Measurements from ENCODE around the gene KRT9. TPM values are rescaled to one million over a fixed set of nuclear protein-coding genes. Genes with fewer than 3 reads are reported as not detected.
"Not testable (repeated sequence)": the region's sequence is repeated elsewhere in the genome, so short reads cannot be mapped to it uniquely, and the experiment has no call there.

KRT9 gene
- total and polyA plus RNA-seq, 10 of the 15 experiments (the other 5 are each of a cell fraction or from before 2014, with no cell fraction given): not detected

- TF ChIP-seq ZBTB33 (IDR thresholded peaks at IDR 0.05): no peak
- no peak for TF ChIP-seq RAD51 (IDR thresholded peaks at IDR 0.05)
- no peak for TF ChIP-seq HSF1 (IDR thresholded peaks at IDR 0.05; ENCODE audit: low read depth, low read length)
These were observed 15.1 kb upstream of the KRT9 start, which contains the start of gene KRT14 (continued) for GRCh38 chr17:41586863-41587495.

GRCh38 chr17:41585301-41586056, 13.6 kb upstream of the KRT9 start:
- H3K4me1 ChIP-seq (ENCODE audit: control insufficient read depth, insufficient read depth, low read length): no peaks in the 10 kb centered on the region
- ChIA-PET POLR2A (no interaction called here), CTCF (interaction anchor here (0.7 to 1.0 kb wide), 3 partner anchors 63 to 133 kb away, joined by 3 read pairs; no protein-coding TSS in a partner anchor), RAD21 (ENCODE audit: unreplicated experiment) (no interaction called here), SMC1A (ENCODE audit: uncharacterized antibody, unreplicated experiment) (no interaction called here)
- no peak overlapping the region for H3K27ac ChIP-seq (ENCODE audit: control insufficient read depth, insufficient read depth)
- no TSS peak for BruUV-seq (replicated peaks)
- DNase-seq (ENCODE audit: low read depth, low spot score) (no peak), ATAC-seq (no peak), FAIRE-seq (no peak)
- H2AFZ ChIP-seq (ENCODE audit: control insufficient read depth, low read depth, low read length): no peak overlapping the region
- H3K27me3 ChIP-seq (replicated peaks in 1 of 2; ENCODE audit: control insufficient read depth in 2 of 2, insufficient read depth in 2 of 2, low read length in 1 of 2): peaks cover 0 to 2% of the 10 kb centered on the region in 2 experiments; a peak in 2 of 4 replicates
- intact Hi-C loops (cut with micrococcal nuclease; ENCODE audit: unreplicated experiment): no loop called here
- H3K9ac ChIP-seq (ENCODE audit: control insufficient read depth, insufficient read depth, low read length): no peak overlapping the region
- no peaks in the 10 kb centered on the region for H4K20me1 ChIP-seq (ENCODE audit: control insufficient read depth, insufficient read depth)
- no peaks in the 10 kb centered on the region for H3K9me3 ChIP-seq (replicated peaks; ENCODE audit: control insufficient read depth, insufficient read depth, low read length)
- H3K4me3 ChIP-seq: no peak overlapping the region
- no peaks in the 10 kb centered on the region for H3K36me3 ChIP-seq (ENCODE audit: control insufficient read depth in 2 of 2, insufficient read depth in 2 of 2, low read length in 1 of 2)
- in situ Hi-C loops (cut with MboI): no loop called here
- no peak for TF ChIP-seq JUND (IDR thresholded peaks at IDR 0.05; ENCODE audit: low read depth, low read length)
- no peak for TF ChIP-seq BCL3 (IDR thresholded peaks at IDR 0.05; ENCODE audit: borderline replicate concordance, insufficient read depth, low read depth, low read length, poor library complexity, severe bottlenecking)
- TF ChIP-seq POU2F2 (IDR thresholded peaks at IDR 0.05; ENCODE audit: borderline replicate concordance, low read depth, low read length): no peak
- WGBS (ENCODE audit: insufficient coverage, insufficient replicate concordance, low lambda C conversion rate, missing lambda C conversion rate): 27% methylated on average over 5 of the region's 5 CpGs
- no peaks in the 10 kb centered on the region for H3K79me2 ChIP-seq (ENCODE audit: control insufficient read depth, insufficient read depth, low read length)
- H3K4me2 ChIP-seq (ENCODE audit: control insufficient read depth, insufficient read depth): no peak overlapping the region

GRCh38 chr17:41584331-41584927, 12.6 kb upstream of the KRT9 start:
- H3K9me3 ChIP-seq (replicated peaks; ENCODE audit: control insufficient read depth, insufficient read depth, low read length); H3K4me3 ChIP-seq; POLR2A ChIA-PET; RAD21 ChIA-PET (ENCODE audit: unreplicated experiment); H3K27ac ChIP-seq (ENCODE audit: control insufficient read depth, insufficient read depth); H3K9ac ChIP-seq (ENCODE audit: control insufficient read depth, insufficient read depth, low read length); H4K20me1 ChIP-seq (ENCODE audit: control insufficient read depth, insufficient read depth); intact Hi-C loops (cut with micrococcal nuclease; ENCODE audit: unreplicated experiment); in situ Hi-C loops (cut with MboI); SMC1A ChIA-PET (ENCODE audit: uncharacterized antibody, unreplicated experiment); DNase-seq (ENCODE audit: low read depth, low spot score); H3K79me2 ChIP-seq (ENCODE audit: control insufficient read depth, insufficient read depth, low read length); H3K27me3 ChIP-seq (replicated peaks in 1 of 2; ENCODE audit: control insufficient read depth in 2 of 2, insufficient read depth in 2 of 2, low read length in 1 of 2); H2AFZ ChIP-seq (ENCODE audit: control insufficient read depth, low read depth, low read length); ATAC-seq; H3K4me2 ChIP-seq (ENCODE audit: control insufficient read depth, insufficient read depth); BruUV-seq (replicated peaks); FAIRE-seq; H3K4me1 ChIP-seq (ENCODE audit: control insufficient read depth, insufficient read depth, low read length); H3K36me3 ChIP-seq (ENCODE audit: control insufficient read depth in 2 of 2, insufficient read depth in 2 of 2, low read length in 1 of 2): not testable (repeated sequence)
- CTCF ChIA-PET: interaction anchor here (0.8 kb wide), 1 partner anchor 9 kb away, joined by 3 read pairs; no protein-coding TSS in a partner anchor
- 24% methylated on average over 8 of the region's 8 CpGs for WGBS (ENCODE audit: insufficient coverage, insufficient replicate concordance, low lambda C conversion rate, missing lambda C conversion rate)
